HG03097 (cell line): Measurements from ENCODE around the gene WFIKKN1.

Source experiments
- ATAC-seq: cut with Tn5 transposase; IDR thresholded peaks from one replicate; pipeline ENCODE4 v1.9.1; 2021; ENCODE audit not compliant: unreplicated experiment, low FRiP score

Gene WFIKKN1

DNA sequence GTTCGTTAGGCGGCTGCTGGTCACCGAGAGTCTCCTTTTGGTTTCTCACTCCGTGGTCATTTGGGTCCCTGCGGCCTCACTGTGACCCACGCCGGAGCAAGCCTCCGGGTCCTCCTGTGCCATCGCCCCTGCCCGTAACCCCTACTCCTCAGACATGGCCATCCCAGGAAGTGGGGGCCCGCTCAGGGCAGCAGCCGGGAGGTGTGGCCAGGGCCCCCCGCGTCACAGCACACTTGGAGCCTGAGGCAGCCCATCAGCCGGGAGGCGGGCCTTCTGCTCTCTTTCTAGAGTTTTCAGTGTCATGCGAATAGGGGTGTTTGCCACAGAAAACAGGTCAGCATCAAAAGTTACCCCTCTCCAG lies 7.9 kb upstream of the WFIKKN1 start:
- ATAC-seq: no peak

DNA sequence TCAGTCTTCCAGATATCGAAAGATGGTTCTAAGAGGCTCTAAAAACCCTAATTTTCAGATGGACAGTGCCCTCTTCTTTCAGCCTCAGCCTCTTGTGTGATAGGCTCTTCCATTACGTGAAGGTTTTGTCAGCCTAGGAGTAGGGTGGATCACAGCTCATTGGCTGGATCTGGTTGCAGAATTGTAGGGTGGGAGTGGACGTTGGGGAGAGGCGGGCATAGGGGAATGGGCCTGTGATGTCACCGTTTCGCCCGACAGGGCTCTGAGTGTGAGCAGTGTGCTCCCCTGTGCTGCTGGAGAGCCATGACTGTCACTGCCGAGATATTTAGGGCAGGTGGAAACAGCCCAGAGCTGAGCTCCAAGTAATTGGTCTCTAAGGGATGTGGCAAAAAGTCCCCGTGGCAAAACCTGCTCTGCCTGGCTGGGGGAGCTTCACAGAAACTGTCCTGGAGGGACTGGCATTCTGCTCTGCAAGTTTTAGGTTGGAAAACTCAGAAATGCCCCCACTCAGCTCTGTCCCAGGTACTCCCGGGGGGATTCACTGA lies 6.2 kb upstream of the WFIKKN1 start:
- no peak for ATAC-seq

DNA sequence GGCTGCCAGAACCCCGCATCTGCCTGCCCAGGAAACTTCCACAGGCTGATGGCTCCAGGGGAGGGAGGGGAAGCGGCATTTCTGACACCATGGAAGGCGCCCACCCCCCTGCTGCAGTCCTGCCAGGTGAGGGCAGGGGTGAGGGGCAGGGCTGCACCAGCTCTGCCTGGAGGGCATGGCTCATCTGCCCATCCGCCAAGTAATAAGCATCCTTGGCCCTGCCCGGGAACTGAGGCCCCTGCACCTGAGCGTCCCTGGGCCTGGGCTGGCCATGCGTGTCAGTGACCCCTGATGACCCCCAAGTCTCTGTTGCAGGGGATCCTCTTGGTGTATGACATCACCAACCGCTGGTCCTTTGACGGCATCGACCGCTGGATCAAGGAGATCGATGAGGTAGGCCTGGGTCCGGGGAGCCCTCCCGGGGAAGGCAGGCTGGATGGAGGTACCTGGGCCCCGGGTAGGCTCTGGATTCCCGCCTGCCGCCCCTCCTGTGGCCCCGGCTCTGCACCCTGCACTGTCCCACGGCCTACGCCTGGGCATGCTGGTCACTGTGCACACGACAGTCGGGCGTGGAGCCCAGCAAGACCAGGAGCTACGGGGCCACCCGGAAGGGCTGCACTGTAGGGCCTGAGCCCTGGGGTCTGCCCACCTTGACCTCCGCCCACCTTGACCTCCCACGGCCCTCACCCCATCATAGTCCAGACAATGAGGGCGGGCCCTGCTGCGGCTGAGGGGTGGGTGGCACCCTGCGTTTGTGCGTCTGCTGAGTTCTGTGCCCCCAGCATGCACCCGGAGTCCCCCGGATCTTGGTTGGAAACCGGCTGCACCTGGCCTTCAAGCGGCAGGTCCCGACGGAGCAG lies 5.4 kb upstream of the WFIKKN1 start:
- no peak for ATAC-seq

DNA sequence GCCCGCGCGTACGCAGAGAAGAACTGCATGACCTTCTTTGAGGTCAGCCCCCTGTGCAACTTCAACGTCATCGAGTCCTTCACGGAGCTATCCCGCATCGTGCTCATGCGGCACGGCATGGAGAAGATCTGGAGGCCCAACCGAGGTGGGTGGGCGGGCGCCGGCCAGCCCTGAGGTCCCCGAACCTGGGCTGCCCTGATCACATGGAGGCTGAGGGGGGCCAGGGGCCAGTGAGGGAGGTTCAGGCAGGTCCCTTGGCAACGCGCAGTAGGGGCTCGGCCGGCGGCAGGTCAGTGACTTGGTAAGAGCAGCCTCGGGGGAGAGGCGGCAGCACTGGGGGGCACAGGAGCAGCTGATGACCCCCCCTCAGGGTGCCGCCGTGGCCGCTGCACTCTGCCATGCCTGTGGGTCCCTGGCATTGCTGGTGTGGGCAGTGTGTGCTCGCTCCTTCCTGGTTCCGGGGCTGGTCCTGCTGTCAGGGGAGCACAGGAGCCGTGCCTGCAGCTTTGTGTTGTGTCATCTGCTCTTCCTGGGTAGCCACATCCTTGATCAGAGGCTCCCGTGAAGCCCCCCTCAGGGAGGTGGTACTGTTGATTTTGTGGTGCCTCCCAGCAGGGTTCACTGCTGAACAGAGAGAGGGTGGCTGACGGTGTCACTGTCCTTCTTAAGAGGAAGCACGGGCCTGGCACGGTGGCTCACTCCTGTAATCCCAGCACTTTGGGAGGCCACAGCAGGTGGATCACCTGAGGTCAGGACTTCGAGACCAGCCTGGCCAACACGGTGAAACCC lies 4.6 kb upstream of the WFIKKN1 start:
- no peak for ATAC-seq

DNA sequence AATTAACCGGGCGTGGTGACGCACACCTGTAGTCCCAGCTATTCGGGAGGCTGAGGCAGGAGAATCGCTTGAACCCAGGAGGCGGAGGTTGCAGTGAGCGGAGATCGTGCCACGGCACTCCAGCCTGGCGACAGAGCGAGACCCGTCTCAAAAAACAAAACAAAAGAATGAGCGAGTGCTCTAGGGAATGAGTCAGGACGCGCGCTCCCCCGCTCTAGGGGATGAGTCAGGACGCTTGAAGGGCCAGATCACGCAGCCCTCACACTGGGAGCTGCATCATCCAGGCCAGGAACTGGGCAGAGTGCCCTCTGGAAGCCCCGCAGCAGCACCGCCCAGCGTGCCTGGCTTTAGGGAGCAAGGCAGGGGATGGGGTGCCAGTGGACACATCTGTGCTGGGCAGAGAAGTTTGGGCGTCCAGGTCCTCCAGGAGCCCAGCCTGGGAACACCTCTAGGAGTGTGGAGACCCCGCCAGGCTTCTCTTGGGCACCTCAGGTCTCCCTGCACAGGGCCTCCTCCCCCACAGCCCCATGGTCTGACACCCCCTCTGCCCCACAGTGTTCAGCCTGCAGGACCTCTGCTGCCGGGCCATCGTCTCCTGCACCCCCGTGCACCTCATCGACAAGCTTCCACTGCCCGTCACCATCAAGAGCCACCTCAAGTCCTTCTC lies 3.9 kb upstream of the WFIKKN1 start:
- ATAC-seq: no peak

DNA sequence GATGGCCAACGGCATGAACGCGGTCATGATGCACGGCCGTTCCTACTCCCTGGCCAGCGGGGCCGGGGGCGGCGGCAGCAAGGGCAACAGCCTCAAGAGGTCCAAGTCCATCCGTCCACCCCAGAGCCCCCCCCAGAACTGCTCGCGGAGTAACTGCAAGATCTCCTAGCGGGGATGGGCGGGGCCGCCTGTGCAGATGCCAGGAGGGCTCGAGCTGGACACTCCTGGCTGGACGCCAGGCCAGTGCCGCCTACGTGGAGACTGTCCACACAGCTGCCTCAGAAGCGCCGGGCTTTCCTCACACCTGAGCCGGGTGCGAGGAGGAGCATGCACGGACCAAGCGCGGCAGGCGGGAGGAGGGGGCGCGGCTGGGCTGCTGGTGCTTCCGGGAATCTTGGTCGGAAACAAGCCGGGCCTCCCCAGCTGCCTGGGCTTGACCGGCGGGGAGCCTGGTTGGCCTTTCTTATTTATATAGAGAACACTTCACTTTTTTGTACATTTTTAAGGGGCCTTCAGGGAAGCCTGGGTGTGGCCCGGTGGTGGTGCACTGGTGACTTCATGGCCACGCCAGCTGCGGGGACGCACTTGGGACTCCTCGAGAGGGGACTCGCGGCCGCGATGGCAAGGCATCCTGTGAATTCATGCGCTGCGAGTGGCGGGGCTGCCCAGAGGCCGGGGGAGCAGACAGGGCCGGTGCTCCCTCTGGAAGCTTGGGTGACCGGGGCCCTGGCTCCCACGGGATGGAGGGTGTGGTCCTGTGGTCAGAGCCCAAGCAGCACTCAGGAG lies 3.1 kb upstream of the WFIKKN1 start:
- no peak for ATAC-seq

DNA sequence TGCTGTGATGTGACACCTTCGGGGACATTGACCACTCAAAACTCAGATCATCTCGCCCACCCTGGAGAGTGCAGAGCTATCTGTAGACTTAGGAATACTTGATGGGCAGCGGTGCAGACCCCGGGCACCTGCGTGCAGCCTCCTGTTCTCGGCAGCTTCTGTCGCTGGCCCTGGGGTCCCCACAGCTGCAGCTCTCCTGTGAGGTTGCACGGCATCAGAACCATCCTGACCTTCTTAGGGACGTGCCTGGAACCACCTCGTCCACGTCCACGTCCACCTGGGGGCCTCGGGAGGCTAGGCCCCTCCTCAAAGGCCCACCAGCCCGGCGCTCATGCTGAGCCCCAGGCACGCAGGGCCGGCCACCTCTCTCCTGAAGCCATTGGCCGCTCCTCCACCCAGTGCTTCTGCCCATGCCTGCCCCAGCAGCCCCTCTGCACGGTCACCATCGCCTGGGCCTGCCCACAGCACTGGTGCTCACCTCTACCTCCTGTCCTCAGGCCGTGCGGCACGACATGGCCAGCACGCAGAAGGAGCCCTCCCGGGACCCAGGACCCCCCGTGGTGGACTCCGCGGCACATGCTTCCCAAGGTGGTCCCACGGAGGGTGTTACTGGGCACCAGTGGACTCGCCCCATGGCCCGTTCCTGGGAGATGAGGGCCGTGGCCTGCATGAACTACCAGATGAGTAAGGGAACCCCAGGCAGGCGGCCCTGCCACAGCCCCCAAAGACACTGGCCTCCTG lies 2.3 kb upstream of the WFIKKN1 start:
- ATAC-seq: no peak

DNA sequence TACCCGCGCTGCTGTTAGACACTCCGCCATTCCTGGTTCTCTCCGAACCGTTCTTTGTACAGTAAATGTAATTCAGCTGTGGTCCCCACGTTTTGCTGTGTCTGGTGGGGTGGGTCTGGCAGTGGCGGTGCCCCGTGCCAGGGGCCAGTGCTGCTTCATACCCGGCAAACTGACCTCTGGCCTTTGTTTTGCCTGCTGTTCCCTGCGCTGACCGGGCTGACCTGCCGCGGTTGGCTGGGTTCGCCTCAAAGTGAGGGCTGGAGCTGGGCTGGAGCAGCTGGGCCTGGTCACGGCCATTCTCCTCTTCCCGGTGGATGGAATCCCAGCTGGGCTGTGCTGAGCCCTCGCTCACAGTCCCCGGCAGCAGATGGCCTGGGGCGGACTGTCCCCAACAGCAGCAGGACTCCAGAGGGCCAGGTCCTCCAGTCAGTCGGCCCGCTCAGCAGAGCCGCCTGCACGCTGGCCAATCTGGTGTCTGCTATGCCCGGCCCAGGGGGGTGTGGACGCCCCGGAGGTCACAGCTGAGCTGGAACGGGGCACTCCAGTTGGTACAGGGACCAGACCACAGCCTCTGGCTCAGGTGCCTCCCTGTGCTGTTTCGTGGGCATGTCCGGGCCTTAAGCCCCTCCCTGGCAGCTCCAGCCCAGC lies 1.5 kb upstream of the WFIKKN1 start:
- no peak for ATAC-seq

DNA sequence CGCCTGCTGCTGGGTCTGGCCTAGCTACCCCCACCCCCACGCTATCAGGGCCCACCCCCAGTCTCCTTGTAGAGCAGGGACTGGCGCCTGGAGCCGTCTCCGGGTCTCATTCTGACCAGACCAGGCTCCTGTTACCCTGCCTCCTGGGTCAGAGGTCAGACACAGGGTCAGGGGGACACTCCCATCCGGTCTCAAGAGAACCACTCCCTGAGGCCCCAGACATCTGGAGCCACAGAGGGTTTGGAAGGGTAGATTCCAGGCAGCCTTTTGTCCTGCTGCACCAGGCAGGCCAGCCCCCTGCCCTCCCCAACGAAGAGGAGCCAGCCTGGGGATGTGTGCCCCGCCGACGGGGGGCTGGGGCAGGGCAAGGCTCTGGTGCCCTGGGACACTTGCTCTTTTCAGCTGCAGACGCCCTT lies 944 bp upstream of the WFIKKN1 start:
- no peak for ATAC-seq

DNA sequence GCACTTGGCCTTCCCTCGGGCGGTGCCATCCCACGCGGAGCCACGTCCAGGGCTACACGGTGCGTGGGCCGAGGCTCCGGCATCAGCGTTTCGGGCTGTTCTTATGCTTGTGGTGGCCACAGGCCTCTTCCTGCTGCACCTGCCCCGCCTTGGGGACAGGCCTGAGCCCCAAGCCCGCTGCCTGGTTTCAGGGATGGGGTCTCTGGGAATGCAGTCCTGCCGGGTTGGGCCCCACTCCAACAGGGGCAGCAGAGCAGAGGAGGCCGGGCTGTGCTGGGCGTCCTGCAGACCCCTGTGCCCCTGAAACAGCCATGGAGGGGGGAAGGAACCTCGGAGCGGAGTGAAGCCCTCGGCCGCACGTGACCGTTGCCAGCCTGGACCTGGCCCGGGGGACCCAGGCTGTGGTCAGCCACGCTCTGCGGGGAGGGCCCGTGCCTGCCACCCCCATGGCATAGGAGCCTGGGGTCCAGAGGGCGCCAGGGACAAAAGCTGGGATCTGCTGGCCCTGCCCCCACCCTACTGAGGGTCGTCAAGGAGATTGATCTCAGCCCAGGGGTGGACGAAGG lies 453 bp upstream of the WFIKKN1 start:
- ATAC-seq: no peak

DNA sequence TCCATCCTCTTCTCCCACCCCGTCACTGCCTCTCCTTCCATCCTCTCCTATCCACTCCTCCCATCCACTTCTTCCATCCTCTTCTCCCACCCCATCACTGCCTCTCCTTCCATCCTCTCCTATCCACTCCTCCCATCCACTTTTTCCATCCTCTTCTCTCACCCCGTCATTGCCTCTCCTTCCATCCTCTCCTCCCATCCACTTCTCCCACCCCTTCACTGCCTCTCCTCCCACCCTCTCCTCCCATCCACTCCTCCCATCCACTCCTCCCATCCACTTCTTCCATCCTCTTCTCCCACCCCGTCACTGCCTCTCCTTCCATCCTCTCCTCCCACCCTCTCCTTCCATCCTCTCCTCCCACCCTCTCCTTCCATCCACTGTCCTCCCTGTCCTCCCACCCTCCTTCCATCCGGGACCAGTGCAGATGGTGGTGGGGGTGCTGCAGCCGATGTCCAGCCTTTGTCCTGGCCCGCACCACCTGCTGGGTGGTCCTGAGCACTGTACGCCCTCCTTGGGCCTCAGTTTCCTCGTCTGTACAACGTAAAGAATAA lies 1.1 kb downstream of the WFIKKN1 start:
- ATAC-seq: no peak

DNA sequence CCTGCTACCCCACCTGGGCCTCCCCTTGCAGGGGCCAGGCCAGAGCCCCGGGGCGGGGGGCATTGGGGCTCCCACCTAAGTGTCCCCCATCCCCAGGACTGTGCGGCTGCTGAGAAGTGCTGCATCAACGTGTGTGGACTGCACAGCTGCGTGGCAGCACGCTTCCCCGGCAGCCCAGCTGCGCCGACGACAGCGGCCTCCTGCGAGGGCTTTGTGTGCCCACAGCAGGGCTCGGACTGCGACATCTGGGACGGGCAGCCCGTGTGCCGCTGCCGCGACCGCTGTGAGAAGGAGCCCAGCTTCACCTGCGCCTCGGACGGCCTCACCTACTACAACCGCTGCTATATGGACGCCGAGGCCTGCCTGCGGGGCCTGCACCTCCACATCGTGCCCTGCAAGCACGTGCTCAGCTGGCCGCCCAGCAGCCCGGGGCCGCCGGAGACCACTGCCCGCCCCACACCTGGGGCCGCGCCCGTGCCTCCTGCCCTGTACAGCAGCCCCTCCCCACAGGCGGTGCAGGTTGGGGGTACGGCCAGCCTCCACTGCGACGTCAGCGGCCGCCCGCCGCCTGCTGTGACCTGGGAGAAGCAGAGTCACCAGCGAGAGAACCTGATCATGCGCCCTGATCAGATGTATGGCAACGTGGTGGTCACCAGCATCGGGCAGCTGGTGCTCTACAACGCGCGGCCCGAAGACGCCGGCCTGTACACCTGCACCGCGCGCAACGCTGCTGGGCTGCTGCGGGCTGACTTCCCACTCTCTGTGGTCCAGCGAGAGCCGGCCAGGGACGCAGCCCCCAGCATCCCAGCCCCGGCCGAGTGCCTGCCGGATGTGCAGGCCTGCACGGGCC lies 1.9 kb downstream of the WFIKKN1 start:
- ATAC-seq: no peak

DNA sequence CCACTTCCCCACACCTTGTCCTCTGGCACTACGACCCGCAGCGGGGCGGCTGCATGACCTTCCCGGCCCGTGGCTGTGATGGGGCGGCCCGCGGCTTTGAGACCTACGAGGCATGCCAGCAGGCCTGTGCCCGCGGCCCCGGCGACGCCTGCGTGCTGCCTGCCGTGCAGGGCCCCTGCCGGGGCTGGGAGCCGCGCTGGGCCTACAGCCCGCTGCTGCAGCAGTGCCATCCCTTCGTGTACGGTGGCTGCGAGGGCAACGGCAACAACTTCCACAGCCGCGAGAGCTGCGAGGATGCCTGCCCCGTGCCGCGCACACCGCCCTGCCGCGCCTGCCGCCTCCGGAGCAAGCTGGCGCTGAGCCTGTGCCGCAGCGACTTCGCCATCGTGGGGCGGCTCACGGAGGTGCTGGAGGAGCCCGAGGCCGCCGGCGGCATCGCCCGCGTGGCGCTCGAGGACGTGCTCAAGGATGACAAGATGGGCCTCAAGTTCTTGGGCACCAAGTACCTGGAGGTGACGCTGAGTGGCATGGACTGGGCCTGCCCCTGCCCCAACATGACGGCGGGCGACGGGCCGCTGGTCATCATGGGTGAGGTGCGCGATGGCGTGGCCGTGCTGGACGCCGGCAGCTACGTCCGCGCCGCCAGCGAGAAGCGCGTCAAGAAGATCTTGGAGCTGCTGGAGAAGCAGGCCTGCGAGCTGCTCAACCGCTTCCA lies 2.7 kb downstream of the WFIKKN1 start:
- no peak for ATAC-seq

DNA sequence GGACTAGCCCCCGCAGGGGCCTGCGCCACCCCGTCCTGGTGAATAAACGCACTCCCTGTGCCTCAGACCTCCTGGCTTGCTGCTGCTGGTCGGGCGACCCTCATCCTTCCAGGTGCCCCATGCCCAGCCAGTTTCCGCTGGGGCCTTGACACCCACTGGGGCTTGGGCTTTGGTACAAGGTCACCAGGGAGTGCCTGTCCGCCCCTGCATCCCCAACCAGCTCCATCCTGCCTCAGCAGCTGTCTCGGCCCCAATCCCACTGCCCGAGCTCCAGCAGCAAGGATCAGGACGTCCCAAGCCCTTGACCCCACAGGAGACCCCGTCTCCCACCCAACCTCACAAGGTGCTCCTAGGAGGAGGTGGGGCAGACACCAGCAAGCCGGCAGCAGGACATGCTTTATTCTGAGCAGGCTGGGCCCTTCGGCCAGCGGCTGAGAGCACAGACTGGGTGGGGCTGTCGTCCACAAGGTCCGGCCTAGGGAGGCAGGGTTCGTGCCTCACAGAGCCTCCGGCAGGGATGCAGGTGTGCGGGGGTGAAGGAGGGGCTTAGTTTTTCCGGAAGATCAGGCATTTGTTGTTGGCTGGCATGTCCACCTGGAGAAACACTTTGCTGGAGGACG lies 3.4 kb downstream of the WFIKKN1 start:
- no peak for ATAC-seq

DNA sequence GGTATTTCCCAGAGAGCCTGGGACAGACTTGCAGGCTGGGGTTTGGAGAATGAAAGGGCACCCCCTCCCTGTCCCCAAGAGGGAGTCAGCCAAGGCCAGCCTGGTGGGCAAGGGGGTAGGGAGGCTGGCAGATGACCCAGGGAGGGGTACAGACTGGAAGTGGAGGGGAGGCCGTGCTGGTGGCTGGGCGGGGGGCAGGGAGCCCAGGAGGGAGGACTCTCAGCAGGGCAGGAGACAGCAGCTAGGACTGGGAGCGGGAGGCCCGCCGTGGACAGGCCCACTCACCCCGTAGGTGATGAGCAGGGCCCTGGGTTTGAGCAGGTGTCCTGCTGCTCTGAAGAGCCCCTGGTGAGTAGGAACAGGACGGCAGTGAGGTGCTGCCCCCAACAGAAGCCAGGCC lies 4.2 kb downstream of the WFIKKN1 start:
- no peak for ATAC-seq

DNA sequence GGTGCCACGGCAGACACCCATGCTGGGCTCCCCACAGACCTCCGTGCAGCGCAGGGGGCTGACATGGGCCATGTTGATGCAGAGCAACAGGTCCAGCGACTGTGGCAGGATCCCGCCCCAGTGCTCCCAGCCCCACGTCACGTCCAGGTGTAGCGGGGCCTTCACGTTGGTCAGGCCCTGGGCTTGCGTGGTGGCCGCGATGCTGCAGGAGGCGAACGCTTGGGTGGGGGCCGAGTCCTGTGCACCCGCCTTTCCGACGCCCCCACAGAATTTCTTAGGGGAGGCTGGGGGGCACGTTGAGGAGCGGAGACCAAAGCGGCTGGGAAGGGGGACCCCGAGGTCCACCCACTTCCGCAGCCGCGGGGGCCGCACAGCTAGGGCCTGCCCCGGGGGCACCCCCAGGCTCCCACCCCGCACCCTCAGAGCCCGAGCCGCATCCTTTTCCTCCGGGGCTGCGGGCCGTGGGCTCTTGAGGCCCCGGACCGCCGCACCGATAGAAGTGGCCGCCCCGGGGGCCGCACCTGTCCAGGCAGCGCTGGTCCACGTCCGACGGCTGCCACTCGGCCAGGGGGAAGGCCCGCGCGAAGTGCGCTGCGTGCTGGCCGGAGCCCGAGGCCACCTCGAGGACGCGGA lies 4.9 kb downstream of the WFIKKN1 start:
- no peak for ATAC-seq
